GM12875 (cell line): ENCODE results near the gene ACSS1.

Experiments used
- H3K4me3 ChIP-seq: one replicate; pipeline ENCODE4 v1.5.1; 2011; ENCODE audit warnings: low read depth, low read length, control low read depth
- CTCF ChIP-seq: IDR thresholded peaks from 2 replicates; pipeline ENCODE4 v1.5.1; 2011; ENCODE audit warnings: low read depth, mild to moderate bottlenecking, control low read depth, inconsistent platforms, low read length, moderate library complexity, borderline replicate concordance; ENCODE audit not compliant: insufficient read depth

ACSS1 gene

GRCh38 chr20:24977797-24978196, 80.1 kb downstream of the ACSS1 start:
- TF ChIP-seq CTCF: no peak
- H3K4me3 ChIP-seq: no peak overlapping the region

GRCh38 chr20:24977336-24977735, 80.6 kb downstream of the ACSS1 start:
- TF ChIP-seq CTCF: no peak
- H3K4me3 ChIP-seq: no peak overlapping the region

- no peak overlapping the region for H3K4me3 ChIP-seq
- TF ChIP-seq CTCF: no peak
Measured at GRCh38 chr20:24972341-24972740, 85.6 kb downstream of the ACSS1 start.

GRCh38 chr20:24971376-24972101, 86.4 kb downstream of the ACSS1 start:
- no peak for TF ChIP-seq CTCF

GRCh38 chr20:24970754-24971153, 87.2 kb downstream of the ACSS1 start:
- H3K4me3 ChIP-seq: no peak overlapping the region
- no peak for TF ChIP-seq CTCF

More at GRCh38 chr20:24971376-24972101, 86.4 kb downstream of the ACSS1 start:
- H3K4me3 ChIP-seq: no peak overlapping the region

GRCh38 chr20:24970030-24970553, 87.8 kb downstream of the ACSS1 start:
- TF ChIP-seq CTCF: no peak
- no peak overlapping the region for H3K4me3 ChIP-seq
